Measurements from ENCODE around the gene ENPP5. TPM values are rescaled to one million over a fixed set of nuclear protein-coding genes. Genes with fewer than 3 reads are reported as not detected.

Gene ENPP5
- total RNA-seq, 1 experiment from 2014 or later = not detected

GRCh38 chr6:46215213-46215612 lies 44.4 kb upstream of the ENPP5 start:
- no peak overlapping the region for H3K4me3 ChIP-seq (ENCODE audit: low read depth in 2 of 2, low read length in 2 of 2)
- ChIA-PET POLR2A (no interaction called here), CTCF (no interaction called here)
- ATAC-seq (no peak), DNase-seq (ENCODE audit: low read depth, low spot score) (no peak)
- H3K4me1 ChIP-seq (ENCODE audit: control insufficient read depth, insufficient read depth, low read length) = no peaks in the 10 kb centered on the region
- 0 out of 2 replicates have a peak, but pooled peaks cover 2% of the 10 kb centered on the region for H3K27me3 ChIP-seq (ENCODE audit: control insufficient read depth, insufficient read depth, low read length)
- in situ Hi-C loops (cut with HindIII; ENCODE audit: low pct_unique_long_range_greater_than_20kb, low sequenced_read_pairs) = no loop called here
- H3K36me3 ChIP-seq (ENCODE audit: control insufficient read depth, insufficient read depth, low read length) = no peaks in the 10 kb centered on the region
- no peak for TF ChIP-seq REST (IDR thresholded peaks at IDR 0.05; ENCODE audit: insufficient read depth in 1 of 2, low read depth in 2 of 2, low read length in 1 of 2)
- no peak for TF ChIP-seq POLR2AphosphoS5 (IDR thresholded peaks at IDR 0.05; ENCODE audit: low read depth, low read length)
- no peak for TF ChIP-seq TCF7L2 (IDR thresholded peaks at IDR 0.05; ENCODE audit: low read depth, low read length)
- TF ChIP-seq CTCF (IDR thresholded peaks at IDR 0.05) = no peak
- TF ChIP-seq SIN3A (IDR thresholded peaks at IDR 0.05; ENCODE audit: borderline replicate concordance, insufficient read depth, low read depth, low read length) = no peak
- intact Hi-C loops (cut with micrococcal nuclease; ENCODE audit: unreplicated experiment) = no loop called here
- BruUV-seq (replicated peaks) = no TSS peak
- H3K9me3 ChIP-seq (ENCODE audit: control insufficient read depth, insufficient read depth, low read depth, low read length) = no peaks in the 10 kb centered on the region
- no peak overlapping the region for H3K27ac ChIP-seq (ENCODE audit: low read length)

GRCh38 chr6:46211917-46212316 lies 41.1 kb upstream of the ENPP5 start:
- POLR2A ChIA-PET = no interaction called here
- H3K36me3 ChIP-seq (ENCODE audit: control insufficient read depth, insufficient read depth, low read length) = no peaks in the 10 kb centered on the region
- no peaks in the 10 kb centered on the region for H3K9me3 ChIP-seq (ENCODE audit: control insufficient read depth, insufficient read depth, low read depth, low read length)
- no peak for DNase-seq (ENCODE audit: low read depth, low spot score)
- CTCF ChIA-PET = no interaction called here
- ATAC-seq = no peak
- TF ChIP-seq TCF7L2 (IDR thresholded peaks at IDR 0.05; ENCODE audit: low read depth, low read length) = no peak
- no peak overlapping the region for H3K27ac ChIP-seq (ENCODE audit: low read length)
- no TSS peak for BruUV-seq (replicated peaks)
- intact Hi-C loops (cut with micrococcal nuclease; ENCODE audit: unreplicated experiment) = no loop called here
- no peaks in the 10 kb centered on the region for H3K4me1 ChIP-seq (ENCODE audit: control insufficient read depth, insufficient read depth, low read length)
- in situ Hi-C loops (cut with HindIII; ENCODE audit: low pct_unique_long_range_greater_than_20kb, low sequenced_read_pairs) = no loop called here
- H3K27me3 ChIP-seq (ENCODE audit: control insufficient read depth, insufficient read depth, low read length) = no peaks in the 10 kb centered on the region
- H3K4me3 ChIP-seq (ENCODE audit: low read depth in 2 of 2, low read length in 2 of 2) = no peak overlapping the region

- Histone ChIP-seq H3K9me3 (ENCODE audit: control insufficient read depth, insufficient read depth, low read depth, low read length) (no peaks in the 10 kb centered on the region), H3K4me3 (ENCODE audit: low read depth in 2 of 2, low read length in 2 of 2) (no peak overlapping the region), H3K4me1 (ENCODE audit: control insufficient read depth, insufficient read depth, low read length) (no peaks in the 10 kb centered on the region), H3K36me3 (ENCODE audit: control insufficient read depth, insufficient read depth, low read length) (no peaks in the 10 kb centered on the region), H3K27ac (ENCODE audit: low read length) (no peak overlapping the region), H3K27me3 (ENCODE audit: control insufficient read depth, insufficient read depth, low read length) (no peaks in the 10 kb centered on the region)
- in situ Hi-C loops (cut with HindIII; ENCODE audit: low pct_unique_long_range_greater_than_20kb, low sequenced_read_pairs) = no loop called here
- CTCF ChIA-PET = no interaction called here
- BruUV-seq (replicated peaks) = no TSS peak
- ATAC-seq (no peak), DNase-seq (ENCODE audit: low read depth, low spot score) (no peak)
- TF ChIP-seq REST (IDR thresholded peaks at IDR 0.05; ENCODE audit: insufficient read depth in 1 of 2, low read depth in 2 of 2, low read length in 1 of 2) (no peak), TCF7L2 (IDR thresholded peaks at IDR 0.05; ENCODE audit: low read depth, low read length) (no peak), CTCF (IDR thresholded peaks at IDR 0.05) (no peak), SIN3A (IDR thresholded peaks at IDR 0.05; ENCODE audit: borderline replicate concordance, insufficient read depth, low read depth, low read length) (no peak), POLR2AphosphoS5 (IDR thresholded peaks at IDR 0.05; ENCODE audit: low read depth, low read length) (no peak)
- intact Hi-C loops (cut with micrococcal nuclease; ENCODE audit: unreplicated experiment) = no loop called here
- POLR2A ChIA-PET = no interaction called here
These were observed 39.5 kb upstream of the ENPP5 start for GRCh38 chr6:46210294-46210693.
